Measurements from ENCODE around the gene TRIM63. TPM values are rescaled to one million over a fixed set of nuclear protein-coding genes. Genes with fewer than 3 reads are reported as not detected.
"Not testable (repeated sequence)": the region's sequence is repeated elsewhere in the genome, so short reads cannot be mapped to it uniquely, and the experiment has no call there.

Gene TRIM63
- total RNA-seq, 1 experiment from 2014 or later = not detected

DNA sequence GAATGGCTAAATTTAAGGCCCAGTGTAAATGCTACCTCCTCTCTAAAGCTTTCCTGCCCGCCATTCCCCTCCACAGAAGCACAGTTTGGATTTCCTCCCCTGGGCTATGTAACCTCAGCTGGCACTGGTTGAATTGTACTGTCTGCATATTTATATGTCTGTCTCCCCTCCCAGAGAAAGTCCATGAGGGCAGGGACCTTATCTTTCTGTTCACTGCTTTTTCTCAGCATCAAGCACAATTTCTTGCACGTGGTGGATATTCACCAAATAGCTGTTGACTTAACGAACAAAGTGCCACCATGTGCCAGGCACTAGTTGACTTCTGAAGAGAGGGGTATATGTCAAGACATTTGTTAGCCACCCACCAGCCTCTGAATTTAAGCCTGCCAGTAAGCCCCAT lies 34.7 kb upstream of the TRIM63 start (continued):
- no peak for TF ChIP-seq ZNF263 (CRISPR knock-in tag; IDR thresholded peaks at IDR 0.05; ENCODE audit: low read depth)
- TF ChIP-seq, protein P1, sequence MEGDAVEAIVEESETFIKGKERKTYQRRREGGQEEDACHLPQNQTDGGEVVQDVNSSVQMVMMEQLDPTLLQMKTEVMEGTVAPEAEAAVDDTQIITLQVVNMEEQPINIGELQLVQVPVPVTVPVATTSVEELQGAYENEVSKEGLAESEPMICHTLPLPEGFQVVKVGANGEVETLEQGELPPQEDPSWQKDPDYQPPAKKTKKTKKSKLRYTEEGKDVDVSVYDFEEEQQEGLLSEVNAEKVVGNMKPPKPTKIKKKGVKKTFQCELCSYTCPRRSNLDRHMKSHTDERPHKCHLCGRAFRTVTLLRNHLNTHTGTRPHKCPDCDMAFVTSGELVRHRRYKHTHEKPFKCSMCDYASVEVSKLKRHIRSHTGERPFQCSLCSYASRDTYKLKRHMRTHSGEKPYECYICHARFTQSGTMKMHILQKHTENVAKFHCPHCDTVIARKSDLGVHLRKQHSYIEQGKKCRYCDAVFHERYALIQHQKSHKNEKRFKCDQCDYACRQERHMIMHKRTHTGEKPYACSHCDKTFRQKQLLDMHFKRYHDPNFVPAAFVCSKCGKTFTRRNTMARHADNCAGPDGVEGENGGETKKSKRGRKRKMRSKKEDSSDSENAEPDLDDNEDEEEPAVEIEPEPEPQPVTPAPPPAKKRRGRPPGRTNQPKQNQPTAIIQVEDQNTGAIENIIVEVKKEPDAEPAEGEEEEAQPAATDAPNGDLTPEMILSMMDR (IDR thresholded peaks at IDR 0.05) = no peak
- TF ChIP-seq, protein P2, sequence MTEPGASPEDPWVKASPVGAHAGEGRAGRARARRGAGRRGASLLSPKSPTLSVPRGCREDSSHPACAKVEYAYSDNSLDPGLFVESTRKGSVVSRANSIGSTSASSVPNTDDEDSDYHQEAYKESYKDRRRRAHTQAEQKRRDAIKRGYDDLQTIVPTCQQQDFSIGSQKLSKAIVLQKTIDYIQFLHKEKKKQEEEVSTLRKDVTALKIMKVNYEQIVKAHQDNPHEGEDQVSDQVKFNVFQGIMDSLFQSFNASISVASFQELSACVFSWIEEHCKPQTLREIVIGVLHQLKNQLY (CRISPR knock-in tag; IDR thresholded peaks at IDR 0.05) = no peak

DNA sequence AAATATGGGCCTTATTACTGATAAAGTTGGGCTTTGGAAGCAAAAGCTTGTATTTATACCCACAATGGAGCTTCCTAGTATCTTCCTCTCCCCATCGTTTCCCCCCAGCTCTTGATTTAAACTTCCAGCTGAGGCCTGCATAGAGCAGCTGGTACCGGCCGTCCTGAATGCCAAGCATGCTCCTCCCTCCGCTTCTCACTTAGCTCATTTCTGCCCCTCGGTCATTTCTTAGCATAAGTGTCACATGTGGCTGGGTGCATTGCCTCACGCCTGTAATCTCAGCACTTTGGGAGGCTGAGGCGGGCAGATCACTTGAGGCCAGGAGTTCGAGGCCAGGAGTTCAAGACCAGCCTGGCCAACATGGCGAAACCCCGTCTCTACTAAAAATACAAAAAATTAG lies 32.8 kb upstream of the TRIM63 start:
- H3K27me3 Mint-ChIP-seq (ENCODE audit: low read depth); H3K4me3 Mint-ChIP-seq; ATAC-seq; H3K4me1 Mint-ChIP-seq; H3K9me3 Mint-ChIP-seq; DNase-seq (ENCODE audit: low spot score); H3K27ac Mint-ChIP-seq; H3K36me3 Mint-ChIP-seq; POLR2A ChIA-PET: not testable (repeated sequence)
- CTCF ChIA-PET = interaction anchor here (0.7 to 5.6 kb wide), 4 partner anchors 38 to 134 kb away, joined by 3 to 49 read pairs (median 4); partner anchors contain the start of gene CEP85

DNA sequence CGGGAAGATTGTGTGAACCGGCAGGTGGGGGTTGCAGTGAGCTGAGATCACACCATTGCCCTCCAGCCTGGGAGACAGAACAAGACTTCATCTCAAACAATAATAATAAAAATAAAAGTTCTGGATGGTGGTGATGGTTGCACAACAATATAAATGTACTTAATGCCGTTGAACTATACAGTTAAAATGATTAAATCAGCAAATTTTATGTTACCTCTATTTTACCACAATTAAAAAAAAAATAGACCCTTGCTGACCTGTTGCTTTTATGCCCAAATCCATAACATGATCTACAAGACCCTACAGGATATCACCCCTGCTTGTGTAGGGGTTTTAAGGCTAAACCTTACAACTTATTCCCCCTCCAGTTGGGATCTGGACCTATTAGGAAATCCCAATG lies 32.4 kb upstream of the TRIM63 start:
- Mint-ChIP-seq H3K27me3 (ENCODE audit: low read depth) (peaks cover 7% of the 10 kb centered on the region; the same call in 1 of the 2 replicates), H3K4me3 (no peak overlapping the region), H3K36me3 (no peaks in the 10 kb centered on the region), H3K4me1 (peaks cover 7% of the 10 kb centered on the region), H3K27ac (no peak overlapping the region), H3K9me3 (no peaks in the 10 kb centered on the region)
- TF ChIP-seq JAZF1 (CRISPR knock-in tag; IDR thresholded peaks at IDR 0.05) (no peak), RELA (CRISPR knock-in tag; IDR thresholded peaks at IDR 0.05; ENCODE audit: borderline replicate concordance) (no peak), FOXP1 (CRISPR knock-in tag; IDR thresholded peaks at IDR 0.05; ENCODE audit: borderline replicate concordance) (no peak), NR1H2 (CRISPR knock-in tag; IDR thresholded peaks at IDR 0.05) (no peak), ZNF317 (CRISPR knock-in tag; IDR thresholded peaks at IDR 0.05; ENCODE audit: borderline replicate concordance, low read depth) (no peak), IRF2 (CRISPR knock-in tag; IDR thresholded peaks at IDR 0.05; ENCODE audit: borderline replicate concordance, low read depth) (no peak), ZNF232 (CRISPR knock-in tag; IDR thresholded peaks at IDR 0.05) (no peak), ZNF138 (CRISPR knock-in tag; conservative IDR thresholded peaks at IDR 0.05) (no peak), SP1 (CRISPR knock-in tag; conservative IDR thresholded peaks at IDR 0.05) (no peak), ESRRA (CRISPR knock-in tag; IDR thresholded peaks at IDR 0.05; ENCODE audit: borderline replicate concordance) (no peak)
- TF ChIP-seq, protein P3, sequence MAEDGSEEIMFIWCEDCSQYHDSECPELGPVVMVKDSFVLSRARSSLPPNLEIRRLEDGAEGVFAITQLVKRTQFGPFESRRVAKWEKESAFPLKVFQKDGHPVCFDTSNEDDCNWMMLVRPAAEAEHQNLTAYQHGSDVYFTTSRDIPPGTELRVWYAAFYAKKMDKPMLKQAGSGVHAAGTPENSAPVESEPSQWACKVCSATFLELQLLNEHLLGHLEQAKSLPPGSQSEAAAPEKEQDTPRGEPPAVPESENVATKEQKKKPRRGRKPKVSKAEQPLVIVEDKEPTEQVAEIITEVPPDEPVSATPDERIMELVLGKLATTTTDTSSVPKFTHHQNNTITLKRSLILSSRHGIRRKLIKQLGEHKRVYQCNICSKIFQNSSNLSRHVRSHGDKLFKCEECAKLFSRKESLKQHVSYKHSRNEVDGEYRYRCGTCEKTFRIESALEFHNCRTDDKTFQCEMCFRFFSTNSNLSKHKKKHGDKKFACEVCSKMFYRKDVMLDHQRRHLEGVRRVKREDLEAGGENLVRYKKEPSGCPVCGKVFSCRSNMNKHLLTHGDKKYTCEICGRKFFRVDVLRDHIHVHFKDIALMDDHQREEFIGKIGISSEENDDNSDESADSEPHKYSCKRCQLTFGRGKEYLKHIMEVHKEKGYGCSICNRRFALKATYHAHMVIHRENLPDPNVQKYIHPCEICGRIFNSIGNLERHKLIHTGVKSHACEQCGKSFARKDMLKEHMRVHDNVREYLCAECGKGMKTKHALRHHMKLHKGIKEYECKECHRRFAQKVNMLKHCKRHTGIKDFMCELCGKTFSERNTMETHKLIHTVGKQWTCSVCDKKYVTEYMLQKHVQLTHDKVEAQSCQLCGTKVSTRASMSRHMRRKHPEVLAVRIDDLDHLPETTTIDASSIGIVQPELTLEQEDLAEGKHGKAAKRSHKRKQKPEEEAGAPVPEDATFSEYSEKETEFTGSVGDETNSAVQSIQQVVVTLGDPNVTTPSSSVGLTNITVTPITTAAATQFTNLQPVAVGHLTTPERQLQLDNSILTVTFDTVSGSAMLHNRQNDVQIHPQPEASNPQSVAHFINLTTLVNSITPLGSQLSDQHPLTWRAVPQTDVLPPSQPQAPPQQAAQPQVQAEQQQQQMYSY (CRISPR knock-in tag; IDR thresholded peaks at IDR 0.05) = no peak
- TF ChIP-seq, protein P4, sequence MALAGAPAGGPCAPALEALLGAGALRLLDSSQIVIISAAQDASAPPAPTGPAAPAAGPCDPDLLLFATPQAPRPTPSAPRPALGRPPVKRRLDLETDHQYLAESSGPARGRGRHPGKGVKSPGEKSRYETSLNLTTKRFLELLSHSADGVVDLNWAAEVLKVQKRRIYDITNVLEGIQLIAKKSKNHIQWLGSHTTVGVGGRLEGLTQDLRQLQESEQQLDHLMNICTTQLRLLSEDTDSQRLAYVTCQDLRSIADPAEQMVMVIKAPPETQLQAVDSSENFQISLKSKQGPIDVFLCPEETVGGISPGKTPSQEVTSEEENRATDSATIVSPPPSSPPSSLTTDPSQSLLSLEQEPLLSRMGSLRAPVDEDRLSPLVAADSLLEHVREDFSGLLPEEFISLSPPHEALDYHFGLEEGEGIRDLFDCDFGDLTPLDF (CRISPR knock-in tag; IDR thresholded peaks at IDR 0.05) = no peak
- TF ChIP-seq, protein P5, sequence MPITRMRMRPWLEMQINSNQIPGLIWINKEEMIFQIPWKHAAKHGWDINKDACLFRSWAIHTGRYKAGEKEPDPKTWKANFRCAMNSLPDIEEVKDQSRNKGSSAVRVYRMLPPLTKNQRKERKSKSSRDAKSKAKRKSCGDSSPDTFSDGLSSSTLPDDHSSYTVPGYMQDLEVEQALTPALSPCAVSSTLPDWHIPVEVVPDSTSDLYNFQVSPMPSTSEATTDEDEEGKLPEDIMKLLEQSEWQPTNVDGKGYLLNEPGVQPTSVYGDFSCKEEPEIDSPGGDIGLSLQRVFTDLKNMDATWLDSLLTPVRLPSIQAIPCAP (CRISPR knock-in tag; IDR thresholded peaks at IDR 0.05) = no peak
- ChIA-PET POLR2A (no interaction called here), CTCF (interaction anchor here (0.7 to 5.6 kb wide), 4 partner anchors 39 to 63 kb away, joined by 3 to 49 read pairs (median 4); no protein-coding TSS in a partner anchor)
- DNase-seq (ENCODE audit: low spot score) (no peak), ATAC-seq (no peak)
